ENCODE results near the gene C1S. TPM values are rescaled to one million over a fixed set of nuclear protein-coding genes. Genes with fewer than 3 reads are reported as not detected.

Gene C1S
- total and polyA plus RNA-seq, 9 of the 15 experiments (the other 6 are each of a cell fraction or from before 2014, with no cell fraction given), result 0.08 to 0.84 (median 0.27) TPM

- no peak for TF ChIP-seq MLX (CRISPR knock-in tag; conservative IDR thresholded peaks at IDR 0.05)
- no peak for TF ChIP-seq SMAD3 (CRISPR knock-in tag; conservative IDR thresholded peaks at IDR 0.05)
- TF ChIP-seq FOSL1 (tag; conservative IDR thresholded peaks at IDR 0.05), result no peak
- TF ChIP-seq HMGXB4 (CRISPR knock-in tag; IDR thresholded peaks at IDR 0.05), result no peak
- no peak for TF ChIP-seq MED1 (CRISPR knock-in tag; IDR thresholded peaks at IDR 0.05; ENCODE audit: borderline replicate concordance)
- TF ChIP-seq SMC3 (conservative IDR thresholded peaks at IDR 0.05; ENCODE audit: insufficient read depth, low read depth, low read length), result 0 out of 2 replicates have a peak, but pooled peaks have one; percentile 24
- no peak for TF ChIP-seq ARID2 (IDR thresholded peaks at IDR 0.05)
- no peak for TF ChIP-seq DIDO1 (tag; IDR thresholded peaks at IDR 0.05; ENCODE audit: low read depth)
- TF ChIP-seq HES1 (IDR thresholded peaks at IDR 0.05; ENCODE audit: low read depth), result no peak
- TF ChIP-seq MYBL2 (IDR thresholded peaks at IDR 0.05; ENCODE audit: low read depth), result no peak
- TF ChIP-seq MYBL2 (CRISPR knock-in tag; IDR thresholded peaks at IDR 0.05; ENCODE audit: borderline replicate concordance), result no peak
- TF ChIP-seq KDM2B (CRISPR knock-in tag; IDR thresholded peaks at IDR 0.05), result no peak
- TF ChIP-seq ZBTB7A (IDR thresholded peaks at IDR 0.05; ENCODE audit: borderline replicate concordance, control insufficient read depth, low read depth, low read length), result peak; percentile 54; the same call in 1 of the 2 replicates
- no peak for TF ChIP-seq CBX1 (IDR thresholded peaks at IDR 0.05; ENCODE audit: low read depth)
- peak; percentile 73 for TF ChIP-seq TBP (optimal IDR thresholded peaks at IDR 0.05; ENCODE audit: low read depth, low read length)
- TF ChIP-seq MAFK (IDR thresholded peaks at IDR 0.05; ENCODE audit: low read length), result no peak
- TF ChIP-seq ZNF134 (CRISPR knock-in tag; conservative IDR thresholded peaks at IDR 0.05), result no peak
- peak; percentile 40 for TF ChIP-seq POLR2B (IDR thresholded peaks at IDR 0.05; ENCODE audit: low read depth, partially characterized antibody)
- 0 out of 2 replicates have a peak, but pooled peaks have one; percentile 36 for TF ChIP-seq ZBTB2 (IDR thresholded peaks at IDR 0.05)
- no peak for TF ChIP-seq MBD1 (CRISPR knock-in tag; IDR thresholded peaks at IDR 0.05)
- no peak for TF ChIP-seq HOXB6 (CRISPR knock-in tag; IDR thresholded peaks at IDR 0.05; ENCODE audit: borderline replicate concordance)
- TF ChIP-seq TEAD1 (CRISPR knock-in tag; IDR thresholded peaks at IDR 0.05), result no peak
- TF ChIP-seq SRSF3 (IDR thresholded peaks at IDR 0.05; ENCODE audit: insufficient read depth, low read length), result no peak
These were observed 42.0 kb upstream of the C1S start, which contains the start of gene LPCAT3 (continued) for GRCh38 chr12:7018350-7019042.

Measured in K562 (cell line).